AG04450 (cell line): ENCODE measurements around the gene OCIAD1. TPM values are rescaled to one million over a fixed set of nuclear protein-coding genes. Genes with fewer than 3 reads are reported as not detected.

Experiments used
- CTCF ChIA-PET: fragments of 300-600, 350-600 bp; formaldehyde crosslinking; extraction: SDS; loops from one replicate; lab custom pipeline; 2022; ENCODE audit warnings: antibody characterized with exemption, inconsistent platforms; lab: Charles Lee
- POLR2A ChIA-PET: fragments of 350-600 bp; formaldehyde crosslinking; extraction: SDS; loops from one replicate; lab custom pipeline; 2021; ENCODE audit warnings: antibody characterized with exemption, inconsistent platforms; lab: Yijun Ruan, JAX
- DNase-seq: peaks from one replicate; pipeline ENCODE4 v3.0.0-alpha.2; 2011; ENCODE audit warnings: low read depth, low spot score
- H3K27ac ChIP-seq: one replicate; pipeline ENCODE4 v1.5.1; 2012; ENCODE audit warnings: low read depth, low read length, control low read depth
- H3K27me3 ChIP-seq: one replicate; pipeline ENCODE4 v1.6.0; 2012; ENCODE audit warnings: low read length; ENCODE audit not compliant: control insufficient read depth, insufficient read depth
- H3K4me3 ChIP-seq: 2 replicates; pipeline ENCODE4 v1.5.1; 2011; ENCODE audit warnings: mild to moderate bottlenecking, low read depth, low read length, control low read depth
- H3K9me3 ChIP-seq: 2 replicates; pipeline ENCODE4 v1.5.1; 2012; ENCODE audit warnings: low read length; ENCODE audit not compliant: control insufficient read depth, insufficient read depth
- CTCF ChIP-seq: IDR thresholded peaks from 2 replicates; pipeline ENCODE4 v1.5.1; 2011; ENCODE audit warnings: low read depth, low read length, control low read depth, inconsistent platforms
- polyA plus RNA-seq: library from polyadenylated mRNA; depleted of rRNA; stranded (reverse); fragments of >200 nt; gene quantifications from 2 replicates; pipeline ENCODE4 v1.2.3, GENCODE V29; 2011

The OCIAD1 gene
- polyA plus RNA-seq, 1 experiment, result 176 TPM

GRCh38 chr4:48787056-48787455 lies 43.8 kb upstream of the OCIAD1 start:
- Histone ChIP-seq H3K27ac (no peak overlapping the region), H3K27me3 (no peaks in the 10 kb centered on the region), H3K9me3 (no peaks in the 10 kb centered on the region), H3K4me3 (no peak overlapping the region)
- TF ChIP-seq CTCF, result no peak
- POLR2A ChIA-PET, result no interaction called here
- CTCF ChIA-PET, result no interaction called here
- DNase-seq, result no peak

DNA sequence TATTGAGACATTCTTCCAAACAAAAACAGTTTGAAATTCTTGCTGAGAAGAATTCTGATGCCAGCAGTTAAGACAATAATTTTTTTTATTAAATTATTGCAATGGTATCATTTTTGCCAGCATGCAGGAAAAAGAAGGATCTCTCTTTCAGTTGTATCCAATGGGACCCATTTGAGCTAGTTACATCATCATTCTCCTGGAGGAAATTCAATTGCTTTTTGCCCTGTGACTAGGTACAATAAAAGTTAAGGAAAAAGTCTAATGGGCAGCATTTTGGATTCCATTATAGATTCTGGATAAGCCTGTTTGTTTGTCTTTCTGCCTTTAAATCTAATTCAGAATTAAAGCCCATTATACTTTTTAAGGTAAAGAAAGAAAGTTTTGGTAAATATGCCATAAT lies 40.3 kb upstream of the OCIAD1 start:
- POLR2A ChIA-PET, result no interaction called here
- Histone ChIP-seq H3K4me3 (no peak overlapping the region), H3K27me3 (no peaks in the 10 kb centered on the region), H3K9me3 (no peaks in the 10 kb centered on the region), H3K27ac (no peak overlapping the region)
- no peak for DNase-seq
- TF ChIP-seq CTCF, result no peak
- CTCF ChIA-PET, result interaction anchor here (2.4 kb wide), 1 partner anchor 212 kb away, joined by 8 read pairs; no protein-coding TSS in a partner anchor

- Histone ChIP-seq H3K27ac (no peak overlapping the region), H3K9me3 (no peaks in the 10 kb centered on the region), H3K4me3 (no peak overlapping the region), H3K27me3 (no peaks in the 10 kb centered on the region)
- TF ChIP-seq CTCF, result no peak
- DNase-seq, result no peak
- CTCF ChIA-PET, result no interaction called here
- POLR2A ChIA-PET, result no interaction called here
Measured at GRCh38 chr4:48791313-48791712, 39.6 kb upstream of the OCIAD1 start.

GRCh38 chr4:48792348-48793006 lies 38.4 kb upstream of the OCIAD1 start:
- Histone ChIP-seq H3K27ac (no peak overlapping the region), H3K27me3 (no peaks in the 10 kb centered on the region), H3K4me3 (no peak overlapping the region), H3K9me3 (no peaks in the 10 kb centered on the region)
- ChIA-PET CTCF (interaction anchor here (0.6 to 0.7 kb wide), 2 partner anchors 9 to 231 kb away, joined by 3 to 8 read pairs; no protein-coding TSS in a partner anchor), POLR2A (no interaction called here)
- no peak for TF ChIP-seq CTCF
- no peak for DNase-seq

DNA sequence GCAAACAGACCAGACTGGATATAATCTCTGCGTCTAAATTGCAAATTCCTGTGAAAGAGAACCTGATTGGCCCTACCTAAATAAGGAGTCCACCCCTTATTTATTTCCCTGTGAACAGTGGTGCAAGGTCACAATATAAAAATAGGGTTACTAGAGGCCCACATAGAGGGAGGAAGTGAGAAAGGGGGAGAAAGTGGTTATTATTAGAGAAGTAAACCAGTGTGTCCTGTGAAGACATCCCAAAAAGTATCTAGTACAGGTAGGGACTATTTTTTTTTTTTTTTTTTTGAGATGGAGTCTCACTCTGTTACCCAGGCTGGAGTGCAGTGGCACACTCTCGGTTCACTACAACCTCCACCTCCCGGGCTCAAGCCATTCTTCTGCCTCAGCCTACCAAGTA lies 35.8 kb upstream of the OCIAD1 start:
- ChIA-PET CTCF (no interaction called here), POLR2A (no interaction called here)
- TF ChIP-seq CTCF, result no peak

More for the DNA sequence above, 35.8 kb upstream of the OCIAD1 start:
- H3K27me3 ChIP-seq, result no peaks in the 10 kb centered on the region
- H3K9me3 ChIP-seq, result no peaks in the 10 kb centered on the region
- no peak overlapping the region for H3K4me3 ChIP-seq
- no peak for DNase-seq
- H3K27ac ChIP-seq, result no peak overlapping the region
